ENCODE data around the gene ZG16B.

ZG16B gene

GRCh38 chr16:2827831-2828520, 2.1 kb upstream of the ZG16B start:
- no peak overlapping the region for H3K27ac ChIP-seq
- TF ChIP-seq CTCF (conservative IDR thresholded peaks at IDR 0.05) = no peak

GRCh38 chr16:2828521-2828840, 1.6 kb upstream of the ZG16B start:
- peak overlapping the region; percentile 97; the same call in 1 of the 2 replicates for H3K27ac ChIP-seq
- TF ChIP-seq CTCF (conservative IDR thresholded peaks at IDR 0.05) = no peak

- no peak for TF ChIP-seq CTCF (conservative IDR thresholded peaks at IDR 0.05)
- H3K27ac ChIP-seq = peak overlapping the region; percentile 97
These were observed 1.1 kb upstream of the ZG16B start for GRCh38 chr16:2828876-2829430.

- no peak for TF ChIP-seq CTCF (conservative IDR thresholded peaks at IDR 0.05)
- H3K27ac ChIP-seq = peak overlapping the region; percentile 97
These were observed 222 bp downstream of the ZG16B start for GRCh38 chr16:2830355-2830695.

GRCh38 chr16:2831203-2831602, 1.1 kb downstream of the ZG16B start:
- peak overlapping the region; percentile 97; the same call in 1 of the 2 replicates for H3K27ac ChIP-seq
- no peak for TF ChIP-seq CTCF (conservative IDR thresholded peaks at IDR 0.05)

- no peak overlapping the region for H3K27ac ChIP-seq
- no peak for TF ChIP-seq CTCF (conservative IDR thresholded peaks at IDR 0.05)
These were observed 3.7 kb downstream of the ZG16B start for GRCh38 chr16:2833776-2834175.

- no peak overlapping the region for H3K27ac ChIP-seq
- TF ChIP-seq CTCF (conservative IDR thresholded peaks at IDR 0.05) = no peak
These were observed 4.9 kb downstream of the ZG16B start for GRCh38 chr16:2834968-2835367.

All from VCaP (cell line).